Liver (tissue), 9 donors: ENCODE data around the gene LGALS7. TPM values are rescaled to one million over a fixed set of nuclear protein-coding genes. Genes with fewer than 3 reads are reported as not detected.
"Not testable (repeated sequence)": the region's sequence is repeated elsewhere in the genome, so short reads cannot be mapped to it uniquely, and the experiment has no call there.

Experiments
- DNase-seq: peaks from one replicate; pipeline ENCODE4 v3.0.0-alpha.2; 2017; ENCODE audit warnings: low spot score
- H3K27ac ChIP-seq, 2 donors: one replicate each; pipeline ENCODE4 v1.7.0; 2013; ENCODE audit warnings: inconsistent platforms in 2 of 2, low read length in 2 of 2, control low read depth in 1 of 2, low read depth in 1 of 2, mild to moderate bottlenecking in 1 of 2
- H3K27me3 ChIP-seq, 4 donors: one replicate each; pipeline versions ENCODE4 v1.6.1 to v1.7.0; 2013; ENCODE audit warnings: low read length in 3 of 4, inconsistent platforms in 1 of 4, mild to moderate bottlenecking in 1 of 4, moderate library complexity in 1 of 4; ENCODE audit not compliant: control insufficient read depth in 4 of 4, insufficient read depth in 4 of 4
- H3K36me3 ChIP-seq, 4 donors: one replicate each; pipeline versions ENCODE4 v1.6.1 to v1.7.0; 2013; ENCODE audit warnings: low read length in 3 of 4, mild to moderate bottlenecking in 3 of 4, low read depth in 1 of 4, moderate library complexity in 1 of 4; ENCODE audit not compliant: control insufficient read depth in 4 of 4, insufficient read depth in 3 of 4
- H3K4me1 ChIP-seq, 4 donors: one replicate each; pipeline versions ENCODE4 v1.6.1 to v1.7.0; 2013; ENCODE audit warnings: low read length in 3 of 4, mild to moderate bottlenecking in 3 of 4, moderate library complexity in 1 of 4; ENCODE audit not compliant: control insufficient read depth in 4 of 4, insufficient read depth in 4 of 4
- H3K4me3 ChIP-seq, 3 donors: one replicate each; pipeline versions ENCODE4 v1.6.1 to v1.7.0; 2013; ENCODE audit warnings: low read length in 3 of 3, control low read depth in 1 of 3, low read depth in 1 of 3, mild to moderate bottlenecking in 1 of 3
- H3K9ac ChIP-seq, 2 donors: one replicate each; pipeline ENCODE4 v1.7.0; 2013; ENCODE audit warnings: low read length in 2 of 2, mild to moderate bottlenecking in 2 of 2, moderate library complexity in 2 of 2, control low read depth in 1 of 2, low read depth in 1 of 2
- H3K9me3 ChIP-seq, 4 donors: one replicate each; pipeline versions ENCODE4 v1.6.1 to v1.7.0; 2013; ENCODE audit warnings: low read length in 3 of 4; ENCODE audit not compliant: control insufficient read depth in 4 of 4
- EGR1 ChIP-seq, 2 donors: IDR thresholded peaks; 2 replicates each; pipeline ENCODE4 v1.6.1; 2016 to 2018; ENCODE audit warnings: antibody characterized with exemption in 2 of 2, low read depth in 2 of 2
- FOXA1 ChIP-seq: IDR thresholded peaks from 2 replicates; pipeline ENCODE4 v1.6.1; 2016; ENCODE audit warnings: antibody characterized with exemption
- FOXA2 ChIP-seq: IDR thresholded peaks from 2 replicates; pipeline ENCODE4 v1.6.1; 2016; ENCODE audit warnings: antibody characterized with exemption
- GABPA ChIP-seq, 2 donors: IDR thresholded peaks in 1 of 2; conservative IDR thresholded peaks in 1 of 2; 2 replicates each; pipeline ENCODE4 v1.6.1; 2016; ENCODE audit warnings: antibody characterized with exemption in 2 of 2, mild to moderate bottlenecking in 1 of 2, moderate library complexity in 1 of 2
- HNF4A ChIP-seq, 2 donors: conservative IDR thresholded peaks; 2 replicates each; pipeline ENCODE4 v1.6.1; 2016; ENCODE audit warnings: antibody characterized with exemption in 2 of 2, mild to moderate bottlenecking in 2 of 2
- HNF4G ChIP-seq: IDR thresholded peaks from 2 replicates; pipeline ENCODE4 v1.6.1; 2016; ENCODE audit warnings: antibody characterized with exemption
- JUND ChIP-seq, 2 donors: IDR thresholded peaks; 2 replicates each; pipeline ENCODE4 v1.6.1; 2016; ENCODE audit warnings: antibody characterized with exemption in 2 of 2
- NR2F2 ChIP-seq: IDR thresholded peaks from 2 replicates; pipeline ENCODE4 v1.6.1; 2016; ENCODE audit warnings: antibody characterized with exemption
- RAD21 ChIP-seq, 2 donors: IDR thresholded peaks; 2 replicates each; pipeline ENCODE4 v1.6.1; 2016; ENCODE audit warnings: antibody characterized with exemption in 2 of 2, mild to moderate bottlenecking in 2 of 2
- REST ChIP-seq: IDR thresholded peaks from 2 replicates; pipeline ENCODE4 v1.6.1; 2016; ENCODE audit warnings: antibody characterized with exemption, mild to moderate bottlenecking
- RXRA ChIP-seq, 2 donors: IDR thresholded peaks; 2 replicates each; pipeline ENCODE4 v1.6.1; 2017 to 2018; ENCODE audit warnings: antibody characterized with exemption in 2 of 2, mild to moderate bottlenecking in 1 of 2
- SP1 ChIP-seq: IDR thresholded peaks from 2 replicates; pipeline ENCODE4 v1.6.1; 2018; ENCODE audit warnings: antibody characterized with exemption, mild to moderate bottlenecking
- TAF1 ChIP-seq: conservative IDR thresholded peaks from 2 replicates; pipeline ENCODE4 v1.6.1; 2016; ENCODE audit warnings: antibody characterized with exemption, mild to moderate bottlenecking
- YY1 ChIP-seq: IDR thresholded peaks from 2 replicates; pipeline ENCODE4 v1.6.1; 2016; ENCODE audit warnings: antibody characterized with exemption, mild to moderate bottlenecking
- WGBS: extraction: QIAGEN DNeasy Blood & Tissue Kit; methylation state at CpG from one replicate; pipeline ENCODE4 v1.1.7; 2013; 5-methylcytosine and 5-hydroxymethylcytosine counted together
- polyA plus RNA-seq, 2 donors: library from polyadenylated mRNA; stranded (reverse) in 1 of 2; unstranded in 1 of 2; fragments of 200-250 nt in 1 of 2; fragments of >200 nt in 1 of 2; fragmentation: Nextera tagmentation in 1 of 2; extraction: Ambion mirVana in 1 of 2; gene quantifications; one replicate each; pipeline versions ENCODE4 v1.2.1 to v1.2.3, GENCODE V29; 2013 to 2015
- total RNA-seq, 2 donors: library from RNA; depleted of rRNA; stranded (reverse); fragments of >200 nt; gene quantifications; one replicate each; pipeline ENCODE4 v1.2.3, GENCODE V29; 2014
- TF ChIP-seq, protein P1 (sequence below): IDR thresholded peaks from 2 replicates; pipeline ENCODE4 v1.6.1; 2016; ENCODE audit warnings: antibody characterized with exemption
- TF ChIP-seq, protein P2 (sequence below): fragments of 150-350 bp; IDR thresholded peaks from 2 replicates; pipeline ENCODE4 v1.5.1; 2017; ENCODE audit warnings: improper control_type of control experiment, low read depth, low read length; ENCODE audit not compliant: missing input control
- TF ChIP-seq, protein P3 (sequence below): IDR thresholded peaks from 2 replicates; pipeline ENCODE4 v1.6.1; 2016; ENCODE audit warnings: antibody characterized with exemption
- donor health status: healthy.
- donor health status: healthy.
- donor health status: healthy.
- donor health status: healthy.
- donor health status: healthy.

Gene LGALS7
- total and polyA plus RNA-seq, 4 donors: not detected

- H3K27me3 ChIP-seq, H3K4me1 ChIP-seq, H3K9me3 ChIP-seq, H3K4me3 ChIP-seq, H3K27ac ChIP-seq, H3K36me3 ChIP-seq, H3K9ac ChIP-seq, DNase-seq: not testable (repeated sequence)
- WGBS: 93% methylated on average over 1 of the region's 2 CpGs
Observed at GRCh38 chr19:38754196-38754595, 19.1 kb downstream of the LGALS7 start.

DNA sequence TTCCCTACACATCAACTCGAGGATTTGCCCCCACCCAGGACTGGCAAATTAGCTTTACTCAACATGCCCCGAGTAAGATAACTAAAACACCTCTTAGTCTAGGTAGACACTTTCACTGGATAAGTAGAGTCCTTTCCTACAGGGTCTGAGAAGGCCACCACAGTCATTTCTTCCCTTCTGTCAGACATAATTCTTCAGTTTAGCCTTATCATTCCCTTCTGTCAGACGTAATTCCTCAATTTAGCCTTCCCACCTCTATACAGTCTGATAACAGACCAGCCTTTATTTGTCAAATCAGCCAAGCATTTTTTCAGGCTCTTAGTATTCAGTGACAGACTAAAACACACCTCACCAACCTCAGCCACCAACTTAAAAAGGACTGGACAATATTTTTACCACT, 19.5 kb downstream of the LGALS7 start:
- not testable (repeated sequence) for H3K9ac ChIP-seq, H3K9me3 ChIP-seq, H3K27me3 ChIP-seq, H3K27ac ChIP-seq, H3K4me3 ChIP-seq, H3K4me1 ChIP-seq, DNase-seq, H3K36me3 ChIP-seq
- WGBS: 82% methylated on average over 3 of the region's 3 CpGs

- DNase-seq: no peak
- H3K4me1 ChIP-seq: no peaks in the 10 kb centered on the region
- no peaks in the 10 kb centered on the region for H3K27me3 ChIP-seq
- no peak overlapping the region for H3K9ac ChIP-seq
- TF ChIP-seq NR2F2 (no peak), TAF1 (no peak), GABPA (IDR thresholded peaks at IDR 0.05 in 1 of 2, conservative IDR thresholded peaks at IDR 0.05 in 1 of 2) (no peak), FOXA1 (no peak), FOXA2 (no peak), EGR1 (IDR thresholded peaks at IDR 0.05; ENCODE audit: low read depth in 2 of 2) (no peak), YY1 (no peak), HNF4A (conservative IDR thresholded peaks at IDR 0.05) (no peak), JUND (IDR thresholded peaks at IDR 0.05) (no peak), SP1 (no peak), RAD21 (IDR thresholded peaks at IDR 0.05) (no peak)
- TF ChIP-seq, protein P1, sequence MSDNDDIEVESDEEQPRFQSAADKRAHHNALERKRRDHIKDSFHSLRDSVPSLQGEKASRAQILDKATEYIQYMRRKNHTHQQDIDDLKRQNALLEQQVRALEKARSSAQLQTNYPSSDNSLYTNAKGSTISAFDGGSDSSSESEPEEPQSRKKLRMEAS: no peak
- TF ChIP-seq, protein P2, sequence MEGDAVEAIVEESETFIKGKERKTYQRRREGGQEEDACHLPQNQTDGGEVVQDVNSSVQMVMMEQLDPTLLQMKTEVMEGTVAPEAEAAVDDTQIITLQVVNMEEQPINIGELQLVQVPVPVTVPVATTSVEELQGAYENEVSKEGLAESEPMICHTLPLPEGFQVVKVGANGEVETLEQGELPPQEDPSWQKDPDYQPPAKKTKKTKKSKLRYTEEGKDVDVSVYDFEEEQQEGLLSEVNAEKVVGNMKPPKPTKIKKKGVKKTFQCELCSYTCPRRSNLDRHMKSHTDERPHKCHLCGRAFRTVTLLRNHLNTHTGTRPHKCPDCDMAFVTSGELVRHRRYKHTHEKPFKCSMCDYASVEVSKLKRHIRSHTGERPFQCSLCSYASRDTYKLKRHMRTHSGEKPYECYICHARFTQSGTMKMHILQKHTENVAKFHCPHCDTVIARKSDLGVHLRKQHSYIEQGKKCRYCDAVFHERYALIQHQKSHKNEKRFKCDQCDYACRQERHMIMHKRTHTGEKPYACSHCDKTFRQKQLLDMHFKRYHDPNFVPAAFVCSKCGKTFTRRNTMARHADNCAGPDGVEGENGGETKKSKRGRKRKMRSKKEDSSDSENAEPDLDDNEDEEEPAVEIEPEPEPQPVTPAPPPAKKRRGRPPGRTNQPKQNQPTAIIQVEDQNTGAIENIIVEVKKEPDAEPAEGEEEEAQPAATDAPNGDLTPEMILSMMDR: no peak
- TF ChIP-seq, protein P3, sequence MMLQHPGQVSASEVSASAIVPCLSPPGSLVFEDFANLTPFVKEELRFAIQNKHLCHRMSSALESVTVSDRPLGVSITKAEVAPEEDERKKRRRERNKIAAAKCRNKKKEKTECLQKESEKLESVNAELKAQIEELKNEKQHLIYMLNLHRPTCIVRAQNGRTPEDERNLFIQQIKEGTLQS: no peak
- H3K27ac ChIP-seq: no peak overlapping the region
- no peaks in the 10 kb centered on the region for H3K9me3 ChIP-seq
- WGBS: 94% methylated on average over 7 of the region's 7 CpGs
- H3K4me3 ChIP-seq: no peak overlapping the region
- H3K36me3 ChIP-seq: no peaks in the 10 kb centered on the region
Observed at GRCh38 chr19:38745316-38745715, 28.0 kb downstream of the LGALS7 start.

- no peak for DNase-seq
- Histone ChIP-seq H3K4me3 (no peak overlapping the region), H3K27ac (no peak overlapping the region), H3K27me3 (no peaks in the 10 kb centered on the region), H3K4me1 (no peaks in the 10 kb centered on the region), H3K36me3 (no peaks in the 10 kb centered on the region), H3K9ac (no peak overlapping the region), H3K9me3 (no peaks in the 10 kb centered on the region)
- 93% methylated on average over 6 of the region's 6 CpGs for WGBS
- no peak for TF ChIP-seq JUND (IDR thresholded peaks at IDR 0.05)
- no peak for TF ChIP-seq HNF4A (conservative IDR thresholded peaks at IDR 0.05)
- TF ChIP-seq HNF4G: no peak
- TF ChIP-seq TAF1: no peak
- no peak for TF ChIP-seq FOXA2
- TF ChIP-seq YY1: no peak
- no peak for TF ChIP-seq RXRA (IDR thresholded peaks at IDR 0.05)
- TF ChIP-seq, protein P1: no peak
- no peak for TF ChIP-seq REST
- TF ChIP-seq RAD21 (IDR thresholded peaks at IDR 0.05): no peak
- TF ChIP-seq FOXA1: no peak
- TF ChIP-seq GABPA (IDR thresholded peaks at IDR 0.05 in 1 of 2, conservative IDR thresholded peaks at IDR 0.05 in 1 of 2): no peak
- TF ChIP-seq, protein P3: no peak
Observed at GRCh38 chr19:38744874-38745273, 28.4 kb downstream of the LGALS7 start.
